DND-41 (cell line): Measurements from ENCODE around the gene RASGRF2.

Experiments used
- ATAC-seq: fragments of 200-7000 bp; cut with Tn5 transposase; 3 replicates; pipeline ENCODE4 v1.9.1; 2021; ENCODE audit warnings: low read depth; ENCODE audit not compliant: insufficient read depth
- DNase-seq: peaks from one replicate; pipeline ENCODE4 v3.0.0-alpha.2; 2020
- H2AFZ ChIP-seq: 2 replicates; pipeline ENCODE4 v1.6.0; 2012; ENCODE audit warnings: low read depth, low read length
- H3K27ac ChIP-seq: 2 replicates; pipeline ENCODE4 v1.5.1; 2012; ENCODE audit warnings: low read length, inconsistent platforms
- H3K27me3 ChIP-seq: fragments of 200-600 bp; sonication (generic); 2 replicates; pipeline ENCODE4 v1.6.0; 2012; ENCODE audit warnings: low read length, mild to moderate bottlenecking, inconsistent platforms; ENCODE audit not compliant: insufficient read depth, poor library complexity
- H3K36me3 ChIP-seq: 2 replicates; pipeline ENCODE4 v1.5.1; 2012; ENCODE audit warnings: low read length, inconsistent platforms; ENCODE audit not compliant: insufficient read depth
- H3K4me1 ChIP-seq: 2 replicates; pipeline ENCODE4 v1.5.1; 2012; ENCODE audit warnings: mild to moderate bottlenecking, low read length; ENCODE audit not compliant: insufficient read depth
- H3K4me2 ChIP-seq: 2 replicates; pipeline ENCODE4 v1.6.0; 2012; ENCODE audit warnings: mild to moderate bottlenecking, moderate library complexity, low read length, inconsistent platforms; ENCODE audit not compliant: insufficient read depth
- H3K4me3 ChIP-seq, 2 experiments: fragments of 200-600 bp in 1 of 2; shearing (Covaris generic) in 1 of 2; 2 replicates each; pipeline ENCODE4 v1.5.1; 2012 to 2016; ENCODE audit warnings: inconsistent platforms in 2 of 2, low read length in 2 of 2, mild to moderate bottlenecking in 2 of 2, low read depth in 1 of 2, moderate library complexity in 1 of 2
- H3K79me2 ChIP-seq: 2 replicates; pipeline ENCODE4 v1.6.0; 2012; ENCODE audit warnings: low read length, inconsistent platforms; ENCODE audit not compliant: insufficient read depth
- H3K9ac ChIP-seq: 2 replicates; pipeline ENCODE4 v1.6.0; 2012; ENCODE audit warnings: low read depth, mild to moderate bottlenecking, inconsistent platforms, low read length, moderate library complexity
- H3K9me3 ChIP-seq: 2 replicates; pipeline ENCODE4 v1.5.1; 2012; ENCODE audit warnings: low read length, moderate library complexity, mild to moderate bottlenecking, inconsistent platforms; ENCODE audit not compliant: insufficient read depth, severe bottlenecking
- H4K20me1 ChIP-seq: 2 replicates; pipeline ENCODE4 v1.6.0; 2012; ENCODE audit warnings: low read length; ENCODE audit not compliant: insufficient read depth
- EZH2 ChIP-seq: IDR thresholded peaks from 3 replicates; pipeline ENCODE4 v1.6.1; 2012; ENCODE audit warnings: borderline replicate concordance, low read depth, mild to moderate bottlenecking, moderate library complexity, low read length, inconsistent platforms; ENCODE audit not compliant: severe bottlenecking
- TF ChIP-seq, protein P1 (sequence below): IDR thresholded peaks from 2 replicates; pipeline ENCODE4 v1.5.1; 2012; ENCODE audit warnings: borderline replicate concordance, low read length, moderate library complexity, mild to moderate bottlenecking; ENCODE audit not compliant: poor library complexity, severe bottlenecking; ENCODE audit errors: extremely low read depth

Gene RASGRF2

DNA sequence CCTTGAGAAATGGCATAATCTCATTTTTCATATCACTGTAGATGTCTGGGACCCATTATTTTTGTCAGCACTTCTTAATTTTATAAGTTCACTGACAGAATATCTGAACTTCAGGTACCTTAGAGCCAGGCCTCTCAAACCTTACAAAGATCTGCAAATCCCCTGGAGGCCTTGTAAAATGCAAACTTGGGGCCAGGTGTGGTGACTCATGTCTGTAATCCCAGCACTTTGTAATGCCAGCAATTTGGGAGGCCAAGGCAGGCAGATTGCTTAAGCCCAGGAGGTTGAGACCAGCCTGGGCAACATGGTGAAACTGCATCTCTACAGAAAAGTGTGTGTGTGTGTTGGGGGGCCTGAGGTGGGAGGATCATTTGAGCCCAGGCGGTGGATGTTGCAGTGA lies 30.8 kb downstream of the RASGRF2 start:
- no peaks in the 10 kb centered on the region for H3K36me3 ChIP-seq
- 0 out of 2 replicates have a peak, but pooled peaks cover 2% of the 10 kb centered on the region for H3K4me1 ChIP-seq
- ATAC-seq (no peak), DNase-seq (no peak)
- H2AFZ ChIP-seq: no peak overlapping the region
- no peaks in the 10 kb centered on the region for H3K79me2 ChIP-seq
- H3K9ac ChIP-seq: no peak overlapping the region
- H3K4me2 ChIP-seq: no peak overlapping the region
- H3K27me3 ChIP-seq: no peaks in the 10 kb centered on the region
- no peaks in the 10 kb centered on the region for H3K9me3 ChIP-seq
- TF ChIP-seq EZH2: no peak
- TF ChIP-seq, protein P1, sequence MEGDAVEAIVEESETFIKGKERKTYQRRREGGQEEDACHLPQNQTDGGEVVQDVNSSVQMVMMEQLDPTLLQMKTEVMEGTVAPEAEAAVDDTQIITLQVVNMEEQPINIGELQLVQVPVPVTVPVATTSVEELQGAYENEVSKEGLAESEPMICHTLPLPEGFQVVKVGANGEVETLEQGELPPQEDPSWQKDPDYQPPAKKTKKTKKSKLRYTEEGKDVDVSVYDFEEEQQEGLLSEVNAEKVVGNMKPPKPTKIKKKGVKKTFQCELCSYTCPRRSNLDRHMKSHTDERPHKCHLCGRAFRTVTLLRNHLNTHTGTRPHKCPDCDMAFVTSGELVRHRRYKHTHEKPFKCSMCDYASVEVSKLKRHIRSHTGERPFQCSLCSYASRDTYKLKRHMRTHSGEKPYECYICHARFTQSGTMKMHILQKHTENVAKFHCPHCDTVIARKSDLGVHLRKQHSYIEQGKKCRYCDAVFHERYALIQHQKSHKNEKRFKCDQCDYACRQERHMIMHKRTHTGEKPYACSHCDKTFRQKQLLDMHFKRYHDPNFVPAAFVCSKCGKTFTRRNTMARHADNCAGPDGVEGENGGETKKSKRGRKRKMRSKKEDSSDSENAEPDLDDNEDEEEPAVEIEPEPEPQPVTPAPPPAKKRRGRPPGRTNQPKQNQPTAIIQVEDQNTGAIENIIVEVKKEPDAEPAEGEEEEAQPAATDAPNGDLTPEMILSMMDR: no peak
- H3K4me3 ChIP-seq: no peak overlapping the region
- no peak overlapping the region for H3K27ac ChIP-seq
- no peaks in the 10 kb centered on the region for H4K20me1 ChIP-seq

DNA sequence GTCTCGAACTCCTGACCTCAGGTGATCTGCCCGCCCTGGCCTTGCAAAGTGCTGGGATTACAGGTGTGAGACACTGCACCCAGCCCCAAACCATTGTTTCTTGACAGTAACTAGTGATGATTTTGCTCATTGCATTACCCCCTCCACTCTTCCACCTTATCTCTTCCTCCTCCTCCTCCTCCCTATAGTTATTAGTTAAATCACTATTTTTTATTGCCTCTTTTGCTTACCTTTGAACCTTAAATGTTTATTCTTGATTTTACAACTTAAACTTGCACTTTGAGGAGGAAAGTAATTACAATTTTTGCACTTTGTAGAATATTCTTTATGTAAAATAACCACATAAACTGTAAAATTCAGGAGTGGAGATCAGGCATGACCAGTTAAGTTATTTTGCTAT lies 35.7 kb downstream of the RASGRF2 start:
- H3K4me1 ChIP-seq: no peaks in the 10 kb centered on the region

DNA sequence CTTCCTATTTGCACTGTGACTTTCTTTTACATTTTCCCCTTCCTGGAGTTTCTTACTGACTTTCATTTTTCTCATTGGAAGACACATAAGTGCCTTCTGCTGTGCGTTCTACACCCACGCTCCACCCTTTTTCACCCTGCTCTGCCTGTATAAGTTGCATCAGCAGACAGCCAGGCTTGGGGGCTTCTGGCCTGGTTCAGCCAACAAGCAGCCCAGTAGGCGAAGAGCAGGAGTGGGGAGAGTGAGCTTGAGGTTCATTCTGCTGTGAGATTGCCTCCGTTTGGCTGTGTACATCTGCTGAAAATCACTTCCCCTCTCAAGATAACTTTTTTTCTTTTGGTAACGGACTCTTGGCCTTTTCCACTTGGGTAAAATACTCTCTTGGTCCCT lies 38.4 kb downstream of the RASGRF2 start:
- Histone ChIP-seq H3K4me3 (no peak overlapping the region), H3K4me2 (no peak overlapping the region), H3K9me3 (no peaks in the 10 kb centered on the region), H3K4me1 (no peaks in the 10 kb centered on the region), H3K9ac (no peak overlapping the region), H3K36me3 (no peaks in the 10 kb centered on the region), H4K20me1 (no peaks in the 10 kb centered on the region), H3K27ac (no peak overlapping the region), H3K27me3 (no peaks in the 10 kb centered on the region), H2AFZ (no peak overlapping the region), H3K79me2 (no peaks in the 10 kb centered on the region)
- ATAC-seq: no peak
- TF ChIP-seq, protein P1: no peak
- no peak for TF ChIP-seq EZH2
- DNase-seq: no peak

More for the DNA sequence above, 35.7 kb downstream of the RASGRF2 start:
- H3K4me2 ChIP-seq: no peak overlapping the region
- H3K36me3 ChIP-seq: no peaks in the 10 kb centered on the region
- no peak overlapping the region for H3K9ac ChIP-seq
- DNase-seq: no peak
- TF ChIP-seq, protein P1: no peak
- TF ChIP-seq EZH2: no peak
- H3K4me3 ChIP-seq: no peak overlapping the region
- no peaks in the 10 kb centered on the region for H4K20me1 ChIP-seq
- H3K79me2 ChIP-seq: no peaks in the 10 kb centered on the region
- no peaks in the 10 kb centered on the region for H3K9me3 ChIP-seq
- ATAC-seq: no peak
- no peak overlapping the region for H2AFZ ChIP-seq
- no peak overlapping the region for H3K27ac ChIP-seq
- H3K27me3 ChIP-seq: no peaks in the 10 kb centered on the region
